ENCODE data around the gene RSBN1L.
A peak's percentile ranks its signal among the peaks of the same experiment; 100 is the strongest.

The RSBN1L gene

DNA sequence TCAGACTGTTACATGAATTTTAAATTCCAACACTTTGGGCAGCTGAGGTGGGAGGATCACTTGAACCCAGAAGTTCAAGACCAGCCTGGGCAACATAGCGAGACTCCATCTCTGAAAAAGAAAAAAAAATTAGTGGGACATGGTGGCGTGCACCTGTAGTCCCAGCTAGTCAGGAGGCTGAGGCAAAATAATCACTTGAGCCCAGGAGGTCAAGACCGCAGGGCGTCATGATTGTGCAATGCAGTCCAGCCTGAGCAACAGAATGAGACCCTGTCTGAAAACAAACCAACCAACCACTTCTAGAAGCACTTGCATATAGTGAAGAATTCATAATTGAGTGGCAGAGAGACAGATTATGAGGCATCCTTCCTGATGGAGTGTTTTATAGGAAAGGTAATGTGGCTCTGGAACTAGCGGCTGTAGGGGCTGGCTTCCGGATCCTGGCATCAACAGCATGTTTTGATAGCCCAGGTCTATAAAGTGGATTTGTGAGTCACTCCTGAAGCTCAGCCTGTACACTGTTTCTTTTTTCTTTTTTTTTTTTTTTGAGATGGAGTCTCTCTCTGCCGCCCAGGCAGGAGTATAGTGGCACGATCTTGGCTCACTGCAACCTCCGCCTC, 40.3 kb upstream of the RSBN1L start:
- no peak overlapping the region for H3K9ac ChIP-seq (ENCODE audit: low read depth, low read length, poor library complexity, severe bottlenecking)
- H3F3A ChIP-seq (ENCODE audit: low read depth), result no peaks in the 10 kb centered on the region
- H3K9me3 ChIP-seq (ENCODE audit: insufficient read depth, low read depth, low read length), result no peaks in the 10 kb centered on the region
- no peak overlapping the region for H2AFZ ChIP-seq (ENCODE audit: low read length)
- no peak overlapping the region for H3K4me3 ChIP-seq (ENCODE audit: low read length, poor library complexity, severe bottlenecking)
- H4K20me1 ChIP-seq (ENCODE audit: insufficient read depth, low read length, poor library complexity, severe bottlenecking), result no peaks in the 10 kb centered on the region
- H3K4me2 ChIP-seq (ENCODE audit: low read depth, low read length, poor library complexity, severe bottlenecking), result no peak overlapping the region
- TF ChIP-seq, protein P1, sequence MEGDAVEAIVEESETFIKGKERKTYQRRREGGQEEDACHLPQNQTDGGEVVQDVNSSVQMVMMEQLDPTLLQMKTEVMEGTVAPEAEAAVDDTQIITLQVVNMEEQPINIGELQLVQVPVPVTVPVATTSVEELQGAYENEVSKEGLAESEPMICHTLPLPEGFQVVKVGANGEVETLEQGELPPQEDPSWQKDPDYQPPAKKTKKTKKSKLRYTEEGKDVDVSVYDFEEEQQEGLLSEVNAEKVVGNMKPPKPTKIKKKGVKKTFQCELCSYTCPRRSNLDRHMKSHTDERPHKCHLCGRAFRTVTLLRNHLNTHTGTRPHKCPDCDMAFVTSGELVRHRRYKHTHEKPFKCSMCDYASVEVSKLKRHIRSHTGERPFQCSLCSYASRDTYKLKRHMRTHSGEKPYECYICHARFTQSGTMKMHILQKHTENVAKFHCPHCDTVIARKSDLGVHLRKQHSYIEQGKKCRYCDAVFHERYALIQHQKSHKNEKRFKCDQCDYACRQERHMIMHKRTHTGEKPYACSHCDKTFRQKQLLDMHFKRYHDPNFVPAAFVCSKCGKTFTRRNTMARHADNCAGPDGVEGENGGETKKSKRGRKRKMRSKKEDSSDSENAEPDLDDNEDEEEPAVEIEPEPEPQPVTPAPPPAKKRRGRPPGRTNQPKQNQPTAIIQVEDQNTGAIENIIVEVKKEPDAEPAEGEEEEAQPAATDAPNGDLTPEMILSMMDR (conservative IDR thresholded peaks at IDR 0.05; ENCODE audit: low read length), result no peak
- TF ChIP-seq EZH2phosphoT487 (IDR thresholded peaks at IDR 0.05; ENCODE audit: borderline replicate concordance), result no peak
- no peaks in the 10 kb centered on the region for H3K9me2 ChIP-seq (replicated peaks; ENCODE audit: low read depth, low read length)
- no peaks in the 10 kb centered on the region for H3K79me2 ChIP-seq (ENCODE audit: insufficient read depth, low read length)
- no peaks in the 10 kb centered on the region for H3K4me1 ChIP-seq (ENCODE audit: insufficient read depth, low read length, poor library complexity, severe bottlenecking)
- H3K27me3 ChIP-seq (ENCODE audit: insufficient read depth, low read length, poor library complexity, severe bottlenecking), result no peaks in the 10 kb centered on the region
- no peaks in the 10 kb centered on the region for H3K36me3 ChIP-seq (ENCODE audit: insufficient read depth, low read length)

DNA sequence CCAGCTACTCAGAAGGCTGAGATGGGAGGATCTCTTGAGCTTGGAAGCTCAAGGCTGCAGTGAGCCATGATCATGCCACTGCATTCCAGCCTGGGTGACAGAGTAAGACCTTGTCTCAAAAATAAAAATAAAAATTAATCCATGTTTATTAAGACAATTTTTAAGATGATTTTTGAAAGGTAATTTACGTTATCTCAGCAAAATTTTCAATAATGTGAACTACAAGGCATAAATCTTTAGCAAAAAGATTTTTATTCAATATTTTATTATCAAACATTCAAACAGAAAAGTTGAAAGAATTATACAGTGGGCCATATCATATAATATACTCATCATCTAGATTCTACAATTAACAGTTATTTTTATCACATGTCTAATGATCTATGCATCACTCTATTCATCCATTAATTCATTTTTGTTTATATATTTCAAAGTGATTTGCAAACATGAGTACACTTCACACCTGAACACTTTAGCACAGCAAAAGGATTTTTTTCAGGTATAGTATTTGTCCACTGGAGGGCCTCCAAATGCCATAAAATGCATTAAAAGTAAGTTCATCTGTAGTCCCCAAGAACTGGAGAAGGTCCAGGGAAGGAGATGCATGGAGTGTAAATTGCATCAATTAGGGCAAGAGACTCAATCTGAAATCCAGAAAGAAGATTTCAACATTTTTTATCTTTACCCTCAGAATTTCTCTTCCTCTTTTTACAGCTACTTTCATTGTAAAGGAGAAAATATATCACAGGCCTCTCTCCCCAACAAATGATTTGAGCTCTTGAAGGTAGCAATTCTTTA, 38.6 kb upstream of the RSBN1L start:
- Histone ChIP-seq H3K4me1 (ENCODE audit: insufficient read depth, low read length, poor library complexity, severe bottlenecking) (no peaks in the 10 kb centered on the region), H4K20me1 (ENCODE audit: insufficient read depth, low read length, poor library complexity, severe bottlenecking) (no peaks in the 10 kb centered on the region), H3K79me2 (ENCODE audit: insufficient read depth, low read length) (no peaks in the 10 kb centered on the region), H3K9me2 (replicated peaks; ENCODE audit: low read depth, low read length) (no peaks in the 10 kb centered on the region), H3F3A (ENCODE audit: low read depth) (no peaks in the 10 kb centered on the region), H3K27me3 (ENCODE audit: insufficient read depth, low read length, poor library complexity, severe bottlenecking) (no peaks in the 10 kb centered on the region), H2AFZ (ENCODE audit: low read length) (no peak overlapping the region), H3K36me3 (ENCODE audit: insufficient read depth, low read length) (no peaks in the 10 kb centered on the region), H3K4me3 (ENCODE audit: low read length, poor library complexity, severe bottlenecking) (no peak overlapping the region), H3K9ac (ENCODE audit: low read depth, low read length, poor library complexity, severe bottlenecking) (no peak overlapping the region), H3K9me3 (ENCODE audit: insufficient read depth, low read depth, low read length) (no peaks in the 10 kb centered on the region), H3K4me2 (ENCODE audit: low read depth, low read length, poor library complexity, severe bottlenecking) (no peak overlapping the region)
- TF ChIP-seq EZH2phosphoT487 (IDR thresholded peaks at IDR 0.05; ENCODE audit: borderline replicate concordance), result no peak
- TF ChIP-seq, protein P1 (conservative IDR thresholded peaks at IDR 0.05; ENCODE audit: low read length), result peak; percentile 91

DNA sequence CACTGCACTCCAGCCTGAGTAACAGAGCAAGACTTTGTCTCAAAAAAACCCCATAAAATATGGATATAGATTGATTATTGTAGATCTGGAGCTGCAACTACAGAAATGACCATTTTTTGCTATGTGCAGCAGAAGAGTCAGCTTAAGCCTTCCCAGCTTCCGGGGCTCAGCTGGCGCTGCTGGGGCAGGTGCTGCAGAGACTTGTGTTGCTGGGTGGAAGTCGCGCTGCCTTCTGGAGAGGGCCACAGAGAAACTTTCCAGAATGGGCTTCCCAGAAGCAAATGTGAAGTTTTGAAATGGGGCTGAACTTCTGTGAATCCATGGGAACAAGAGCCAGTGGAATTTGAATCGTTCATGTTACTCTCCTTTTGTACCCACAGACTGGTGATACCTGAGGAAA, 37.3 kb upstream of the RSBN1L start:
- no peak overlapping the region for H3K9ac ChIP-seq (ENCODE audit: low read depth, low read length, poor library complexity, severe bottlenecking)
- H3K9me2 ChIP-seq (replicated peaks; ENCODE audit: low read depth, low read length), result no peaks in the 10 kb centered on the region
- no peaks in the 10 kb centered on the region for H3K79me2 ChIP-seq (ENCODE audit: insufficient read depth, low read length)
- no peaks in the 10 kb centered on the region for H3K27me3 ChIP-seq (ENCODE audit: insufficient read depth, low read length, poor library complexity, severe bottlenecking)
- H3K4me3 ChIP-seq (ENCODE audit: low read length, poor library complexity, severe bottlenecking), result no peak overlapping the region
- no peaks in the 10 kb centered on the region for H4K20me1 ChIP-seq (ENCODE audit: insufficient read depth, low read length, poor library complexity, severe bottlenecking)
- no peaks in the 10 kb centered on the region for H3F3A ChIP-seq (ENCODE audit: low read depth)
- TF ChIP-seq EZH2phosphoT487 (IDR thresholded peaks at IDR 0.05; ENCODE audit: borderline replicate concordance), result no peak
- TF ChIP-seq, protein P1 (conservative IDR thresholded peaks at IDR 0.05; ENCODE audit: low read length), result no peak
- no peaks in the 10 kb centered on the region for H3K36me3 ChIP-seq (ENCODE audit: insufficient read depth, low read length)
- no peaks in the 10 kb centered on the region for H3K4me1 ChIP-seq (ENCODE audit: insufficient read depth, low read length, poor library complexity, severe bottlenecking)
- no peak overlapping the region for H3K4me2 ChIP-seq (ENCODE audit: low read depth, low read length, poor library complexity, severe bottlenecking)
- no peak overlapping the region for H2AFZ ChIP-seq (ENCODE audit: low read length)
- H3K9me3 ChIP-seq (ENCODE audit: insufficient read depth, low read depth, low read length), result no peaks in the 10 kb centered on the region
